ENCODE data around the gene RIT2.

DNA sequence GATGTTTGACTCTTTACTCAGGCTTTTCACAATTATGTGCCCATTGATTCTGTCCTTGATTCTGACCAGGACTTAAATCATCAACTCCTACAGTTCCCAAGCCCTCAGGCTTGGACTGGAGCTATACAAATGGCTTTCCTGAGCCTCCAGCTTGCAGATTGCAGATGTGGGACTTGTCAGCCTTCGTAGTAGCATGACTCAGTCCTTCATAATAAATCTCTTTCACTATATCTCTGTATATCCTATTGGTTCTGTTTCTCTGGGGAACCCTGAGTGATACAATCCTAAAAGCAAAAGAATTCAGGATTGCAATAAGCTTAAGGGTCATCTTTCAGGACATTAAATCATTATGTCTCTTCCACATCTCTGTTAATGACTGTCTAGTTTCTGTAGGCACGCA lies 356.6 kb downstream of the RIT2 start:
- TF ChIP-seq POLR2AphosphoS5 (IDR thresholded peaks at IDR 0.05) (no peak), CTCF (IDR thresholded peaks at IDR 0.05) (no peak), POLR2A (IDR thresholded peaks at IDR 0.05; ENCODE audit: low read depth) (no peak)

Data from esophagus muscularis mucosa (tissue), 3 donors.